WI38 (cell line): ENCODE results near the gene ANKUB1.

ENCODE experiments used
- H3K4me3 ChIP-seq: 2 replicates; pipeline ENCODE4 v1.5.1; 2011; ENCODE audit warnings: low read depth, mild to moderate bottlenecking, control low read depth, low read length
- CTCF ChIP-seq: IDR thresholded peaks from 2 replicates; pipeline ENCODE4 v1.5.1; 2012; ENCODE audit warnings: low read depth, mild to moderate bottlenecking, control low read depth, low read length

The ANKUB1 gene

GRCh38 chr3:149790268-149790667 is 2.1 kb downstream of the ANKUB1 start:
- TF ChIP-seq CTCF = no peak
- H3K4me3 ChIP-seq = no peak overlapping the region

- no peak for TF ChIP-seq CTCF
Observed at GRCh38 chr3:149784064-149784704, 8.2 kb downstream of the ANKUB1 start.

GRCh38 chr3:149783576-149783975 is 8.8 kb downstream of the ANKUB1 start:
- TF ChIP-seq CTCF = no peak
- H3K4me3 ChIP-seq = no peak overlapping the region

More at GRCh38 chr3:149784064-149784704, 8.2 kb downstream of the ANKUB1 start:
- no peak overlapping the region for H3K4me3 ChIP-seq

- no peak overlapping the region for H3K4me3 ChIP-seq
- no peak for TF ChIP-seq CTCF
Observed at GRCh38 chr3:149781741-149782140, 10.6 kb downstream of the ANKUB1 start.

GRCh38 chr3:149781211-149781610 is 11.1 kb downstream of the ANKUB1 start:
- no peak for TF ChIP-seq CTCF
- H3K4me3 ChIP-seq = no peak overlapping the region

GRCh38 chr3:149777414-149778214 is 14.7 kb downstream of the ANKUB1 start:
- TF ChIP-seq CTCF = no peak

GRCh38 chr3:149776170-149776569 is 16.2 kb downstream of the ANKUB1 start:
- H3K4me3 ChIP-seq = no peak overlapping the region
- no peak for TF ChIP-seq CTCF

More at GRCh38 chr3:149777414-149778214, 14.7 kb downstream of the ANKUB1 start:
- H3K4me3 ChIP-seq = no peak overlapping the region
